ENCODE results near the gene RBP3.

RBP3 gene

DNA sequence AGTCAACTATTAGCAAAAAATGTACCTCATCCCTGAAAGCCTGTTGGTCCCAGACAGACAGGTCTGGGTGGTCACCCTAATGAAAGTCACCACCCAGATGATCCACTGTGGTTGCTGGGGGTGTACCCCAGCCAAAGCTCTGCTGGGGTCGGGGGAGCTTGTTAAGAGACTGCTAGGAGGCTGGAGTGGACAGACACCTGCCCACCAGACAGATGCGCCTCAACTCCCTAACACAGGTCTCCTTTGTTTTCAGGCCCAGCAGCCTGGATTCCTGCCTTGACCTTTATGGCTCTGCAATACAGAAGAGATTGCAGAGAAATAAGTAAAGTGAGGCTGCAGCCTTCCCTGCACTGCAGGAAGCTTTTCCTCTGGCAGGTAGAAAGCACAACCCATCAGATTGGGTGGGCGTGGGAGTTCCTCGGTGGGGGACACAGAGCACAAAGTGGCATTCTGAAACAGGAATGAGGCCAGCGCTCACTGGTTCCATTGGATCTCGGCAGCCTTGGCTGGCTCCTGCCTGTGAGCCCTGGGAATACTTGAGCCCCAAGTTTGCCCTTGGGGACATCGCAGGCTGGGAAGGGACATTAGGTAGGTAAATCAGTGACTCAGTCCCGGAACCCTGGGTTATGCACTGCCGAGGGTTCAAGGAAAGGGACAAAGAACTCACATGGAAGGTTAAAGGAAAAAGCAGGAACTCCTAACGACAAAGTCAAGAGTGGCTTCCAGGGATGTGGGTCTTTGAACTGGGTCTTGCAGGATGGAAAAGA lies 53.9 kb downstream of the RBP3 start:
- no peak for DNase-seq (ENCODE audit: low read depth)

GRCh38 chr10:47402641-47403301 lies 54.6 kb downstream of the RBP3 start:
- no peak for DNase-seq (ENCODE audit: low read depth)

GRCh38 chr10:47403446-47404318 lies 55.5 kb downstream of the RBP3 start:
- no peak for DNase-seq (ENCODE audit: low read depth)

- no peak for DNase-seq (ENCODE audit: low read depth)
These were observed 56.3 kb downstream of the RBP3 start for GRCh38 chr10:47404446-47404845.

DNA sequence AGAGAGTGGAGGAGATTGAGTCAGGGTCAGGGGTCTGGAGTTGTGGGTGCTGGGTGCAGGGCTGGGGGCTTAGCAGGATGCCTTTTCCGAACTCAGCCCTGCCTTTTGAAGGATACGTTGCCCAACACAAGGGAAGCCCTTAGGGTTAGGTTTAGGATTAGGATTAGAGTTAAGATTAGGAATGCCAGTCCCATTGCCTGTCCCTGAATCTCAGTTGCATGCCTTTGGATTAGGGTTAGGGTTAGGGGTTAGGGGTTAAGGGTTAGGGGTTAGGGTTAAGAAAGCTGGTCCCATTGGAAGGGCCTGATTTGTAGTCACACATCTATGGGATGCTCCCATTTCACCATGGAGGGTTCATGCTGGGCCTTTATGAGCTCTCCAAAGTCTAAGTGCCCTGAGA lies 56.8 kb downstream of the RBP3 start:
- DNase-seq (ENCODE audit: low read depth) = no peak

DNA sequence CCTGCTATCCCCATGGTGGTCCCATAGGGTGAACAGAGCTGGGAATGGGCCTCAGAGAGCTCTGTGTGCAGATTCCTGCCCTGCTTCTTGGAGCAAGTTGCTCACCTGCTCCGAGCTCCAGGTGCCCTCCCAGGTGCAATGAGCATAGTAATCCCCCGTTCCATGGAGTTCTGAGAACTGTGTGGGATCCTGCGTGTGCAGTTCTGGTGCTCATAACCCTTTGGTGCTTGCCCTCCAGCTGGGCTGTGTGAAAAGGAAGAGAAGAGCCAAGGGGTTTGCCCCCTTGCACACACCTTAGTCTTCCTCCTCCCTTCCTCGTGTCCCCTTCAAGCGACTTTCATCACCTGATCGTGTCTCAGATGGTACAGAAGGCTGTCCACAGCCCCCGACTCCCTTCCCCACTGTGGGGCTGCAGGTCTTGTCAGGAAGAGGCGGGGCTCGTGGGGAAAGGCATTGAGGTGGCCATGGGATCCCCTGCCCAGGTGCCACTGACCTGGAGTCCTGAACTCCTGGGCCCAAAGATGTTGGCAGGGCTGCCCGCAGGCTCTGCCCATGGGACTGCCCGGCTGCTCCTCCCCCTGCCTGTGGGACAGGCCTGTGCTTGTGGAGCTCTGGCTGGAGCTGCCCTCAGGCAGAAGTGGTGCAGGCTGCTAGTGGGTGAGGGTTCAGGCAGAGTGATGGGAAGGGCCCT lies 57.8 kb downstream of the RBP3 start:
- DNase-seq (ENCODE audit: low read depth) = no peak

DNA sequence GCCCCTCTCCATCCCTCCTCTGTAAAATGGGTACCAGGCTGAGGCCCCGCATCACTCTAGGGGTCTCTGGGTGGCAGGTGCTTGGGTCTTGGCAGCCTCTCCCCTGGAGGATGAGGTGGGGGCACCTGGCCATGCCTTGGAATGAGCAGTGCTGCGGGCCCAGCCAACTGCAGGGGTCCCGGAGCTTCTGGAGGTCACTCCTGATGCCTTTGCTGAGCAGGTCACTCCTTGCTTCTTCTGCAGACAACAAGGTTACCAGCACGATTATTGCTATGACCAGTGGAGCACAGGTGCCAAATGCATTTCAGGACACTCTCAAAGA lies 58.3 kb downstream of the RBP3 start:
- DNase-seq (ENCODE audit: low read depth) = no peak

DNA sequence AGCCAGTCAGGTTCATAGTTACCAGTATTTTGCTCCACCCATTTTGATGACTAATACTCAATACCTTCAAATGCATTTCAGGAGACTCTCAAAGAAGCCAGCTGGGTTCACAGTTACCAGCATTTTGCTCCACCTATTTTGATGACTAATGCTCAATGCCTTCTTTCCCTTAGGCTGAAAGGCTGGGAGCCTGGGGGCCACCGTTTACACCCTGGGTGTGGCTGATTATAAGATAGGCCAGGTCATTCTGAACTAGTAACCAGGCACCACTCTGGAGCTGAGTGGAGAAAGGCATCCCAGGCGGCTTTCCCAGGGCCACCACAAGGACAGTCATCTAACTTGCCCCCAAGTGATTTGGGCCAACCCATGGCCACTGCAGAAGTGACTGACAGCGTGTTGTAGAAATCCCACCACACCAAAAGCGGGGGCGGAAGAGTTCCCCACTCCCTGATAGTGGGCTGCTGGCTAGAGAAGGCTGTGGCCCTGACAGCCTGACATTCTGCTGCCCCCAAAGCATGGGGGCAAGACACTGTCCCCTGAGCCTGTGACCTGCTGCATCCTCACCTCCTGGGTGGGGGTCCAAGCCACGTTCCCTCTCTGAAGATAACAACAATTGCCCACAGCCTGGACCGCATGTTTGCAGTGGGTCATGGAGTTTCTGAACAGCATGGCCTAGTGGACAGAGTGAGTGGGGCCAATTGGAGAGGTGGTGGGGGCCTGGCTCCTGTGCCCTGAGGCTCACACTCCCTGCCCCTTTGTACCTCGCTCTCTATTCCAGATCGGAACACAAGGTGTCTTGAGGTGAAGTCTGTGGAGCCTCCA lies 58.9 kb downstream of the RBP3 start:
- DNase-seq (ENCODE audit: low read depth) = no peak

Data from stimulated activated CD8-positive, alpha-beta memory T cell treated with anti-CD3 and anti-CD28 coated beads, Interleukin-15, amount 100 ng/mL, for 1 hour (primary cell).